Natural killer cell (primary cell): Measurements from ENCODE around the gene CCR9. TPM values are rescaled to one million over a fixed set of nuclear protein-coding genes. Genes with fewer than 3 reads are reported as not detected.

Experiments used
- ATAC-seq, 3 donors: fragments of 150-1000 bp in 2 of 3; fragments of 200-7000 bp in 1 of 3; cut with Tn5 transposase; 1 replicate in 1 of 3; 2 replicates in 2 of 3; pipeline ENCODE4 v1.10.0; 2021; ENCODE audit warnings: mild to moderate bottlenecking in 2 of 3, moderate library complexity in 2 of 3
- DNase-seq, 2 donors: peaks; one replicate each; pipeline versions ENCODE4 v3.0.0 to v3.0.0-alpha.2; 2013 to 2021; ENCODE audit warnings: mixed read lengths in 1 of 2
- H3K27ac ChIP-seq: one replicate; pipeline ENCODE4 v1.5.1; 2013; ENCODE audit warnings: mild to moderate bottlenecking, low read length
- H3K27me3 ChIP-seq: one replicate; pipeline ENCODE4 v1.6.1; 2013; ENCODE audit warnings: low read length; ENCODE audit not compliant: control insufficient read depth, insufficient read depth
- H3K36me3 ChIP-seq: one replicate; pipeline ENCODE4 v1.6.1; 2013; ENCODE audit warnings: low read length; ENCODE audit not compliant: control insufficient read depth, insufficient read depth
- H3K4me1 ChIP-seq: one replicate; pipeline ENCODE4 v1.6.1; 2013; ENCODE audit warnings: low read length; ENCODE audit not compliant: control insufficient read depth, insufficient read depth
- H3K4me3 ChIP-seq: one replicate; pipeline ENCODE4 v1.5.1; 2013; ENCODE audit warnings: low read length
- H3K9me3 ChIP-seq: one replicate; pipeline ENCODE4 v1.6.1; 2013; ENCODE audit warnings: low read length; ENCODE audit not compliant: control insufficient read depth, insufficient read depth
- H3K27ac Mint-ChIP-seq, 2 donors: one replicate each; pipeline ENCODE4 v1.8.0; 2022; ENCODE audit warnings: mild to moderate bottlenecking in 2 of 2, mixed read lengths in 2 of 2, moderate library complexity in 1 of 2
- H3K27me3 Mint-ChIP-seq, 2 donors: one replicate each; pipeline ENCODE4 v1.8.0; 2022; ENCODE audit warnings: low read depth in 2 of 2, mixed read lengths in 2 of 2
- H3K36me3 Mint-ChIP-seq: one replicate; pipeline ENCODE4 v1.8.0; 2022; ENCODE audit warnings: mixed read lengths
- H3K4me1 Mint-ChIP-seq, 2 donors: one replicate each; pipeline ENCODE4 v1.8.0; 2022; ENCODE audit warnings: mixed read lengths in 2 of 2
- H3K4me3 Mint-ChIP-seq: one replicate; pipeline ENCODE4 v1.8.0; 2022; ENCODE audit warnings: mild to moderate bottlenecking, moderate library complexity, mixed read lengths
- H3K9me3 Mint-ChIP-seq, 2 donors: one replicate each; pipeline ENCODE4 v1.8.0; 2022; ENCODE audit warnings: mixed read lengths in 2 of 2
- CTCF ChIP-seq: fragments of 200-600 bp; IDR thresholded peaks from one replicate; pipeline ENCODE4 v1.8.0; 2022; ENCODE audit warnings: antibody characterized with exemption
- WGBS: methylation state at CpG from one replicate; pipeline ENCODE4 v1.1.7; 2013; ENCODE audit warnings: missing lambda C conversion rate; ENCODE audit not compliant: insufficient coverage; 5-methylcytosine and 5-hydroxymethylcytosine counted together
- intact Hi-C: fragments of 100-400 bp; cut with micrococcal nuclease; formaldehyde crosslinking; loops from one replicate; pipeline ENCODE4 v1.14.2; 2022
- total RNA-seq, 4 donors: library from RNA; stranded (reverse); fragments of 120-200 nt in 1 of 4; gene quantifications; one replicate each; pipeline versions ENCODE4 v1.2.3 to v1.2.4, GENCODE V29; 2013 to 2022

The CCR9 gene
- total RNA-seq, 3 donors from 2014 or later (not counting 1 experiment from before 2014, with no cell fraction given) = 0.27 TPM; not detected in 2

- H3K36me3 Mint-ChIP-seq = no peaks in the 10 kb centered on the region
- no peaks in the 10 kb centered on the region for H3K9me3 Mint-ChIP-seq
- Histone ChIP-seq H3K36me3 (no peaks in the 10 kb centered on the region), H3K27ac (no peak overlapping the region), H3K9me3 (no peaks in the 10 kb centered on the region), H3K4me3 (no peak overlapping the region), H3K4me1 (peaks cover 2% of the 10 kb centered on the region), H3K27me3 (peaks cover 8% of the 10 kb centered on the region)
- peaks cover 27 to 46% of the 10 kb centered on the region in 2 donors for H3K4me1 Mint-ChIP-seq
- H3K27ac Mint-ChIP-seq = no peak overlapping the region
- intact Hi-C loops = no loop called here
- H3K4me3 Mint-ChIP-seq = no peak overlapping the region
- no peak for ATAC-seq
- WGBS = 40% methylated on average over 3 of the region's 4 CpGs
- DNase-seq = no peak
- no peak for TF ChIP-seq CTCF
- peaks cover 9 to 31% of the 10 kb centered on the region in 2 donors for H3K27me3 Mint-ChIP-seq
Observed at GRCh38 chr3:45889337-45889736, 3.0 kb downstream of the CCR9 start.

DNA sequence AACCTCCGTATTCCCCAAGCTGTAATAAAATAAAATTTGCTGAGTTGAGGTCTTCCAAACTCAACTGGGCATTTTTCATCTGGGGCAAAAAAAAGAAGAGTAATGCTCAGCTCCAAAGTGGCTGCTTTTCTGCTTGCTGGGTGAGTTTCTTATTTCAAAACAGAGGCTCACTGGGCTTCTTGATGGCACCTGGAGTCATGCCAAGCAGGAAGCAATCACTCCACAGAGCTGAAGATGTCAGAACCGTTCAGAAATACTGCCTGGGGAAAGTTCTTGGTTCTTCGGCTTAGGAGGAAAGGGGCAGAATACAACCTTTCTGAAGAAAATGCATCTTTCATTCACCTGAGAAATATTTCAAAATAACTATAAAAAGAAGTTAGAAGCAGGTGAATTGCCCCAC is 4.1 kb downstream of the CCR9 start:
- TF ChIP-seq CTCF = no peak
- no peak overlapping the region for H3K27ac ChIP-seq
- H3K4me3 ChIP-seq = no peak overlapping the region
- intact Hi-C loops = no loop called here
- H3K9me3 ChIP-seq = no peaks in the 10 kb centered on the region
- no peaks in the 10 kb centered on the region for H3K9me3 Mint-ChIP-seq
- H3K36me3 ChIP-seq = no peaks in the 10 kb centered on the region
- no peak overlapping the region for H3K4me3 Mint-ChIP-seq
- H3K36me3 Mint-ChIP-seq = no peaks in the 10 kb centered on the region
- H3K27ac Mint-ChIP-seq = peak overlapping the region in 1 of 2 donors; percentile 7
- ATAC-seq (no peak), DNase-seq (peak in 1 of 2 donors; percentile 71)
- H3K4me1 ChIP-seq = peaks cover 2% of the 10 kb centered on the region
- 48% methylated on average over 2 of the region's 3 CpGs for WGBS
- peaks cover 7 to 22% of the 10 kb centered on the region in 2 donors for H3K27me3 Mint-ChIP-seq
- no peaks in the 10 kb centered on the region for H3K27me3 ChIP-seq
- peaks cover 27 to 50% of the 10 kb centered on the region in 2 donors for H3K4me1 Mint-ChIP-seq

- no peak for TF ChIP-seq CTCF
- peak overlapping the region in 1 of 2 donors; percentile 72 for H3K27ac Mint-ChIP-seq
- WGBS = no CpG with 5 or more reads among the region's 1 CpG
Observed at GRCh38 chr3:45892161-45892560, 5.8 kb downstream of the CCR9 start.

DNA sequence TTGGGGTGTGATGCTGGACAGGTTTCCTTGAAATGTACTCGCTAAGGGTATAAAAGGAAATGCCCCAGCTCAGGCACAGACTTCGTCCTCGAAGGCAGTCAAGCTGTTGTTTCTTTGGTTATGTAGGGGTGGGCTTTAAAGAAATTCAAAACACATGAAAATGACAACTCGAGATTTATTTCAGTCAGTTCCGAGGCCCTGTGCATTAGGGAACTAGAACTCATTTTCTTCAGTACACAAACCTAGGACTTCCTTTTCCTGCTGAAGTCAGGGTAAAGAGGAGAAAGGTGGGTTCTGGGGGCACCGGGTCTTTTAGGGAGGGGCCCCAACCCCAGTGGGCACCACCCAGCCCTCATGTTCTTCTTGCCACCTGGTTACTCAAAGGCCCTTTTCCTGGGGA is 7.7 kb downstream of the CCR9 start:
- Mint-ChIP-seq H3K27me3 (peaks cover 4 to 29% of the 10 kb centered on the region in 2 donors), H3K36me3 (no peaks in the 10 kb centered on the region), H3K4me3 (no peak overlapping the region), H3K4me1 (peaks cover 39 to 59% of the 10 kb centered on the region in 2 donors), H3K9me3 (no peaks in the 10 kb centered on the region), H3K27ac (peak overlapping the region in 1 of 2 donors; percentile 72)
- H3K27ac ChIP-seq = no peak overlapping the region
- no peaks in the 10 kb centered on the region for H3K27me3 ChIP-seq
- H3K4me1 ChIP-seq = peaks cover 2% of the 10 kb centered on the region
- H3K9me3 ChIP-seq = no peaks in the 10 kb centered on the region
- no peak overlapping the region for H3K4me3 ChIP-seq
- TF ChIP-seq CTCF = no peak
- DNase-seq (no peak), ATAC-seq (no peak)
- 25% methylated on average over 4 of the region's 6 CpGs for WGBS
- H3K36me3 ChIP-seq = no peaks in the 10 kb centered on the region
- intact Hi-C loops = no loop called here

More at GRCh38 chr3:45892161-45892560, 5.8 kb downstream of the CCR9 start:
- no peak overlapping the region for H3K4me3 ChIP-seq
- no peaks in the 10 kb centered on the region for H3K27me3 ChIP-seq
- H3K27me3 Mint-ChIP-seq = peaks cover 4 to 16% of the 10 kb centered on the region in 2 donors
- intact Hi-C loops = no loop called here
- no peak overlapping the region for H3K27ac ChIP-seq
- peaks cover 27 to 50% of the 10 kb centered on the region in 2 donors for H3K4me1 Mint-ChIP-seq
- H3K4me1 ChIP-seq = peaks cover 2% of the 10 kb centered on the region
- ATAC-seq (no peak), DNase-seq (no peak)
- no peaks in the 10 kb centered on the region for H3K9me3 ChIP-seq
- H3K9me3 Mint-ChIP-seq = no peaks in the 10 kb centered on the region
- H3K36me3 ChIP-seq = no peaks in the 10 kb centered on the region
- no peak overlapping the region for H3K4me3 Mint-ChIP-seq
- no peaks in the 10 kb centered on the region for H3K36me3 Mint-ChIP-seq
